Activated naive CD8-positive, alpha-beta T cell treated with anti-CD3 and anti-CD28 coated beads for 36 hours (primary cell): Measurements from ENCODE around the gene CLCN1. TPM values are rescaled to one million over a fixed set of nuclear protein-coding genes. Genes with fewer than 3 reads are reported as not detected.
A peak's percentile ranks its signal among the peaks of the same experiment; 100 is the strongest.

Experiments used
- DNase-seq: peaks from one replicate; pipeline ENCODE4 v3.0.0; 2021
- H3K27ac Mint-ChIP-seq: one replicate; pipeline ENCODE4 v1.8.0; 2022; ENCODE audit warnings: mild to moderate bottlenecking, moderate library complexity, mixed read lengths
- H3K27me3 Mint-ChIP-seq: one replicate; pipeline ENCODE4 v1.8.0; 2022; ENCODE audit warnings: mild to moderate bottlenecking, mixed read lengths
- H3K36me3 Mint-ChIP-seq: one replicate; pipeline ENCODE4 v1.8.0; 2021; ENCODE audit warnings: mild to moderate bottlenecking, mixed read lengths
- H3K4me1 Mint-ChIP-seq: one replicate; pipeline ENCODE4 v1.8.0; 2021; ENCODE audit warnings: mixed read lengths
- H3K4me3 Mint-ChIP-seq: one replicate; pipeline ENCODE4 v1.8.0; 2022; ENCODE audit warnings: mild to moderate bottlenecking, moderate library complexity, mixed read lengths
- H3K9me3 Mint-ChIP-seq: one replicate; pipeline ENCODE4 v1.8.0; 2022; ENCODE audit warnings: mixed read lengths
- total RNA-seq, 2 experiments: library from RNA; stranded (reverse); gene quantifications; one replicate each; pipeline ENCODE4 v1.2.3, GENCODE V29; 2021

Gene CLCN1
- total RNA-seq, 2 experiments from 2014 or later = 0.06 TPM; not detected in 1

DNA sequence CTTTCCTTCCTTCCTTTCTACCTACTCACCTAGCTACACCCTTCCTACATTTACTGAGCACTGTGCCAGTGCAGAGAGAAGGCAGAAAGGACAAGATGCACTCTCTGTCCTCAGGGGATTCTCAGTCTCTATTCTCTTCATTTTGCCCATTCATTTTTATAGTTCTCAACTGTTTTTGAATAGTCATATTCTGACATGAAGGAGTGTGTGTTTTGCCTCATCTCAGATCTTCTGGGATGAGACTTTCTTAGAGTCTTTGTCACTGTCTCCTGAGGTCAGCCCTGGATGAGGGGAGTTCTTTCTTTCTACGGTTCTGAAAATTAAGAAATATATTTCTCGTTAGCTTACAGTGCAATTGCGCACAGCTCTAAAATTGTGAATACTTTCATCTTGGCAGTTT is 21.3 kb downstream of the CLCN1 start:
- no peak for DNase-seq
- Mint-ChIP-seq H3K4me3 (no peak overlapping the region), H3K27ac (no peak overlapping the region), H3K27me3 (peaks cover 4% of the 10 kb centered on the region), H3K9me3 (no peaks in the 10 kb centered on the region), H3K4me1 (no peaks in the 10 kb centered on the region), H3K36me3 (no peaks in the 10 kb centered on the region)

GRCh38 chr7:143341842-143342241 is 25.9 kb downstream of the CLCN1 start:
- Mint-ChIP-seq H3K27me3 (peaks cover 5% of the 10 kb centered on the region), H3K27ac (no peak overlapping the region), H3K4me1 (peaks cover 8% of the 10 kb centered on the region), H3K9me3 (no peaks in the 10 kb centered on the region), H3K4me3 (no peak overlapping the region), H3K36me3 (no peaks in the 10 kb centered on the region)
- no peak for DNase-seq

DNA sequence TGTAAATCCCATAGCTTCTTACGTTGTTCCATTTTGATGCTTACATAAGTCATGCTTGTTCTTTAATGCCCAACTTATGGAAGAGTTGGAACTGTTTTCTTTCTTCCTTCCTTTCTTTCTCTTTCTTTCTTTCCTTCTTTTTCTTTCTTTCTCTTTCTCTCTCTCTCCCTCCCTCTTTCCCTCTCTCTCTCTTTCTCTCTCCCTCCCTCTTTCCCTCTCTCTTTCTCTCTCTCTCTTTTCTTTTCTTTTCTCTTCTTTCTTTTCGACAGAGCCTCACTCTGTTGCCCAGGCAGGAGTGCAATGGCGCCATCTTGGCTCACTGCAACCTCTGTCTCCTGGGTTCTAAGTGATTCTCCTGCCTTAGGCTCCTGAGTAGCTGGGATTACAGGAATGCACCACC is 27.7 kb downstream of the CLCN1 start:
- no peak overlapping the region for H3K4me3 Mint-ChIP-seq
- H3K9me3 Mint-ChIP-seq = no peaks in the 10 kb centered on the region
- no peak overlapping the region for H3K27ac Mint-ChIP-seq
- peaks cover 8% of the 10 kb centered on the region for H3K4me1 Mint-ChIP-seq
- no peak for DNase-seq
- H3K27me3 Mint-ChIP-seq = peaks cover 8% of the 10 kb centered on the region
- H3K36me3 Mint-ChIP-seq = no peaks in the 10 kb centered on the region

DNA sequence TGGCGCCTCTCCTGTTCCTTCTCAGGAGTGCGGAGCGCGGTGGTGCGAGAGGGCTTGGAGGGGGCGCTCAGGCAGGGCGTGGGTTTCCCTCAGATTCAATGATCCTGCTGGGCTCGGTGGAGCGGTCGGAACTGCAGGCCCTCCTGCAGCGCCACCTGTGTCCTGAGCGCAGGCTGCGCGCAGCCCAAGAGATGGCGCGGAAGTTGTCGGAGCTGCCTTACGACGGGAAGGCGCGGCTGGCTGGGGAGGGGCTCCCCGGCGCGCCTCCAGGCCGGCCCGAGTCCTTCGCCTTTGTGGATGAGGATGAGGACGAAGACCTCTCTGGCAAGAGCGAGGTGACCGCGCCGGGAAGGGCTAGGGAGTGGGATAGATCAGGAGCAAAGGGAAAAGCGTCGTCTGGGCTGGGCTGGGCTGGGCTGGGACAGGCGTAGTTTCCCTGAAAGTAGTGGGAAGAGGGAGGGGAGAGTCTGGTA is 29.6 kb downstream of the CLCN1 start:
- Mint-ChIP-seq H3K4me3 (peak overlapping the region; percentile 69), H3K9me3 (no peaks in the 10 kb centered on the region), H3K27ac (no peak overlapping the region), H3K27me3 (peaks cover 8% of the 10 kb centered on the region), H3K36me3 (no peaks in the 10 kb centered on the region), H3K4me1 (peaks cover 8% of the 10 kb centered on the region)
- DNase-seq = peak; percentile 76

GRCh38 chr7:143346018-143346417 is 30.1 kb downstream of the CLCN1 start:
- H3K27ac Mint-ChIP-seq = no peak overlapping the region
- no peak for DNase-seq
- H3K27me3 Mint-ChIP-seq = peaks cover 8% of the 10 kb centered on the region
- no peak overlapping the region for H3K4me3 Mint-ChIP-seq
- H3K36me3 Mint-ChIP-seq = no peaks in the 10 kb centered on the region
- H3K4me1 Mint-ChIP-seq = peaks cover 8% of the 10 kb centered on the region
- H3K9me3 Mint-ChIP-seq = no peaks in the 10 kb centered on the region

- DNase-seq = no peak
- Mint-ChIP-seq H3K36me3 (no peaks in the 10 kb centered on the region), H3K9me3 (no peaks in the 10 kb centered on the region), H3K4me1 (peaks cover 10% of the 10 kb centered on the region), H3K4me3 (no peak overlapping the region), H3K27ac (no peak overlapping the region), H3K27me3 (peaks cover 8% of the 10 kb centered on the region)
Measured at GRCh38 chr7:143347950-143348349, 32.0 kb downstream of the CLCN1 start.

DNA sequence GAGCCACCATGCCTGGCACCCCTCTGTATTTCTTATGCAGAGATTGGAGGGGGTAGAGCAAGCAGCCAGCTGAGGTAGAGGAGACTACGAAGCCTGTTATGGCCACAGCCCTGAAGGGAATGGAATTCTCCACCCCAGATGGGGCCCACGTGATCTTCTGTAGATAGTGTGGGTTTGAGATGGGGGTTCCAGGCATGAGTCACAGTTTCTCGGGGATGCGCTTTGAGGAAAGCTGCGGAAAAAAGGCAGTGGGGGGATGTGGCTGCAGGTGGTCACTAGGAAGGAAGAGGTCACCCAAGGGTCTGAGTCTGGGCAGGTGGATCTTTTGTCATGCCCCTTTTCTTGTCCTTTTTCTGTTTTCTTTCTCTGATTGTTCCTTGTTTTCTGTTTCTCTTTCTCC is 35.1 kb downstream of the CLCN1 start:
- H3K36me3 Mint-ChIP-seq = no peaks in the 10 kb centered on the region
- no peak overlapping the region for H3K4me3 Mint-ChIP-seq
- H3K9me3 Mint-ChIP-seq = no peaks in the 10 kb centered on the region
- DNase-seq = no peak
- H3K4me1 Mint-ChIP-seq = peaks cover 6% of the 10 kb centered on the region
- H3K27ac Mint-ChIP-seq = no peak overlapping the region
- peaks cover 4% of the 10 kb centered on the region for H3K27me3 Mint-ChIP-seq

DNA sequence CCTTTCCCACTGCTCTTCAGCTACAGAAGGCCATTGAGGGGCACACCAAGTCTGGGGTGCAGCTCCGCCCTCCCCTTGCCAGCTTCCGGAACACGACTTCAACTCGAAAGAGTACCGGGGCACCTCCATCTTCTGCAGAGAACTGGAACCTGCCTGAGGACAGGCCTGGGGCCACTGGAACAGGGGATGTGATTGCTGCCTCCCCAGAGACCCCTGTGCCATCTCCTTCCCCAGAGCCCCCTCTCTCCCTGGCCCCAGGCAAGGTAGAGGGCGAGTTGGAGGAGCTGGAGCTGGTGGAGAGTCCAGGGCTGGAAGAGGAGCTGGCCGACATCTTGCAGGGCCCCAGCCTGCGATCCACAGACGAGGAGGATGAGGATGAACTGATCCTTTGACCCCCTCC is 35.7 kb downstream of the CLCN1 start:
- no peak for DNase-seq
- H3K9me3 Mint-ChIP-seq = no peaks in the 10 kb centered on the region
- no peak overlapping the region for H3K4me3 Mint-ChIP-seq
- peaks cover 4% of the 10 kb centered on the region for H3K27me3 Mint-ChIP-seq
- H3K27ac Mint-ChIP-seq = no peak overlapping the region
- peaks cover 6% of the 10 kb centered on the region for H3K4me1 Mint-ChIP-seq
- no peaks in the 10 kb centered on the region for H3K36me3 Mint-ChIP-seq

- peaks cover 6% of the 10 kb centered on the region for H3K4me1 Mint-ChIP-seq
- no peaks in the 10 kb centered on the region for H3K36me3 Mint-ChIP-seq
- H3K9me3 Mint-ChIP-seq = no peaks in the 10 kb centered on the region
- no peak for DNase-seq
- H3K27me3 Mint-ChIP-seq = no peaks in the 10 kb centered on the region
- H3K4me3 Mint-ChIP-seq = no peak overlapping the region
- H3K27ac Mint-ChIP-seq = no peak overlapping the region
Measured at GRCh38 chr7:143352531-143353002, 36.7 kb downstream of the CLCN1 start.

- H3K4me3 Mint-ChIP-seq = no peak overlapping the region
- H3K36me3 Mint-ChIP-seq = no peaks in the 10 kb centered on the region
- peaks cover 6% of the 10 kb centered on the region for H3K4me1 Mint-ChIP-seq
- peak overlapping the region; percentile 55 for H3K27ac Mint-ChIP-seq
- no peak for DNase-seq
- H3K27me3 Mint-ChIP-seq = no peaks in the 10 kb centered on the region
- H3K9me3 Mint-ChIP-seq = no peaks in the 10 kb centered on the region
Measured at GRCh38 chr7:143354376-143354775, 38.5 kb downstream of the CLCN1 start.

- no peak overlapping the region for H3K27ac Mint-ChIP-seq
- no peaks in the 10 kb centered on the region for H3K27me3 Mint-ChIP-seq
- DNase-seq = no peak
- no peaks in the 10 kb centered on the region for H3K9me3 Mint-ChIP-seq
- no peak overlapping the region for H3K4me3 Mint-ChIP-seq
- H3K36me3 Mint-ChIP-seq = no peaks in the 10 kb centered on the region
- H3K4me1 Mint-ChIP-seq = peaks cover 6% of the 10 kb centered on the region
Measured at GRCh38 chr7:143354965-143355364, 39.1 kb downstream of the CLCN1 start.

- peaks cover 6% of the 10 kb centered on the region for H3K4me1 Mint-ChIP-seq
- H3K9me3 Mint-ChIP-seq = no peaks in the 10 kb centered on the region
- H3K4me3 Mint-ChIP-seq = no peak overlapping the region
- no peaks in the 10 kb centered on the region for H3K36me3 Mint-ChIP-seq
- H3K27me3 Mint-ChIP-seq = no peaks in the 10 kb centered on the region
- no peak overlapping the region for H3K27ac Mint-ChIP-seq
- DNase-seq = no peak
Measured at GRCh38 chr7:143355450-143356385, 39.8 kb downstream of the CLCN1 start.

- H3K4me3 Mint-ChIP-seq = no peak overlapping the region
- H3K9me3 Mint-ChIP-seq = no peaks in the 10 kb centered on the region
- H3K36me3 Mint-ChIP-seq = no peaks in the 10 kb centered on the region
- H3K27me3 Mint-ChIP-seq = peaks cover 4% of the 10 kb centered on the region
- DNase-seq = no peak
- H3K4me1 Mint-ChIP-seq = peaks cover 4% of the 10 kb centered on the region
- no peak overlapping the region for H3K27ac Mint-ChIP-seq
Measured at GRCh38 chr7:143356414-143357050, 40.6 kb downstream of the CLCN1 start.

DNA sequence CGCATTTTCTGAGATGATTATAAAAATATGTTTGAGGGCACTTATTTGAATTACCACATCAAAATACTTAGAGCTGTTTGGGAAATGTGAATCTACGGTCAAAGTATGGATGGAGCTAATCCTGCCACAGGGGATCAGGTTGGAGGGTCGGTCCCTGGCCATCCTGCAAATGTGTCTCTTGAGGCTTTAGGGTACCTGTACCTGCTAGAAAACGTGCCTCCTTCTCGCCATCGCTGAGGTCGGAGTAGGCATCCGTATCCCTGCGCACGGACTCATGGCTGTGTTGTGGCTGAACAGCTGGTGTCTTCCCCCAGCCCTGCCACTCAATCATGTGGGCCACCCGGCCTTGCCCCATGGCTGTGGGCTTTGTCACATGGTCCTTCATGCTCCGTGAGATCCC is 42.7 kb downstream of the CLCN1 start:
- no peak overlapping the region for H3K27ac Mint-ChIP-seq
- H3K9me3 Mint-ChIP-seq = no peaks in the 10 kb centered on the region
- no peak overlapping the region for H3K4me3 Mint-ChIP-seq
- H3K4me1 Mint-ChIP-seq = peaks cover 4% of the 10 kb centered on the region
- H3K27me3 Mint-ChIP-seq = peaks cover 11% of the 10 kb centered on the region
- DNase-seq = no peak
- H3K36me3 Mint-ChIP-seq = no peaks in the 10 kb centered on the region

DNA sequence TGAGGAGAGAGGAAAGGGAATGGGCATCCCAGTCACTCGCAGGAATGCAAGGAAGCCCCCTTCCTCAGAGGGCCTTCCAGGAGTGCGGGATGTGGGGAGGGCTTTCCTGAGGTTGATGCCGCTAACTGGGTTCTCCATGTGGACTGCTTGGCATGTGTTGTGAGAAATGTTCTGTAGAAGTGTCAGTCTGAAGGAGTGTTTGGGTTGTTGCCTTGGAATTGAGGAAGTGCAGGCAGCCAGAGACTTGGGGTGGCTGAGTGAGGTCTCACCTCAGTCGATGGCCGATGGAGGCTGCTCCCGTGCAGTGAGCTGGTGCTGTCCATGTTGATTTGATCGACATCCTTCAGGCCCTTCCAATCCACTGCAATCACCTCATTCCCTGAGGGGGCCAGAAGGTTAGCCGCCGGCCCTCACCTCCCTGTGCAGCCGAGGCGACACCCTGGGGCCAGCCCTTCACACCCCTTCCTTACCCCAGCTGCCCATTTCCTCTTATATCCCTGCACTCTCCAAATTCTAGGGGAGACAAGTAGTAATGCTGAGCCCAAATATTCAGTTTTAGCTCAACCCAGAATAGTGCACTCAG is 44.0 kb downstream of the CLCN1 start:
- Mint-ChIP-seq H3K27me3 (peaks cover 15% of the 10 kb centered on the region), H3K36me3 (no peaks in the 10 kb centered on the region), H3K27ac (no peak overlapping the region), H3K9me3 (no peaks in the 10 kb centered on the region), H3K4me3 (no peak overlapping the region), H3K4me1 (no peaks in the 10 kb centered on the region)
- DNase-seq = no peak
